GM12892 (cell line): ENCODE results near the gene ZSCAN12.

Source experiments
- POLR2A ChIP-seq: IDR thresholded peaks from 2 replicates; pipeline ENCODE4 v1.6.1; 2011; ENCODE audit warnings: low read depth, low read length, control low read depth
- POLR2AphosphoS5 ChIP-seq: IDR thresholded peaks from 2 replicates; pipeline ENCODE4 v1.6.1; 2011; ENCODE audit warnings: low read depth, low read length, control low read depth

DNA sequence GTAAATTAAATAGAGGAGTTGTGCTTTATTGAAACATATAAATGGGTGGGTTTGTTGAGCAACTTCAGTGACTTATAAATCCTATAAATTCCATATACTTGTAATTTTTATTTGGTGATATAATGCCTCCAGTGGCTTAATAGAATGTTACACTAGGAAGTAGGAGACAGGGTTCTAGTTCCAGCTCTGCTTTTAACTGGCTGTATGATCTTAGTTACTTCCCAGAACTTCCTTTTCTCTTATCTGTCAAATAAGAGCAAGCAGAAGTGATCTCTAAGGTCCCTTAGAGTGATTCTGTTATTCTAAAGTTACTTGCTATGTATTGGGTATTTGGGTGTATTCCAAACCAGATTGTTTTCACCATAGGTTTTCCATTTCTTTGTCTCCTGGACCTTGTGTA is 33.6 kb upstream of the ZSCAN12 start:
- TF ChIP-seq POLR2AphosphoS5 = no peak
- TF ChIP-seq POLR2A = no peak
